Mammary epithelial cell (primary cell): ENCODE results near the gene FXYD2.

Experiments
- EZH2 ChIP-seq: IDR thresholded peaks from 2 replicates; pipeline ENCODE4 v1.6.1; 2012; ENCODE audit warnings: low read length, inconsistent platforms, borderline replicate concordance
- TF ChIP-seq, protein P1 (sequence below), 2 donors: IDR thresholded peaks in 1 of 2; conservative IDR thresholded peaks in 1 of 2; 2 replicates each; pipeline ENCODE4 v1.5.1; 2011 to 2012; ENCODE audit warnings: inconsistent platforms in 2 of 2, low read length in 2 of 2, mild to moderate bottlenecking in 2 of 2, control low read depth in 1 of 2, low read depth in 1 of 2; ENCODE audit not compliant: insufficient read depth in 1 of 2; ENCODE audit errors: extremely low read depth in 1 of 2

DNA sequence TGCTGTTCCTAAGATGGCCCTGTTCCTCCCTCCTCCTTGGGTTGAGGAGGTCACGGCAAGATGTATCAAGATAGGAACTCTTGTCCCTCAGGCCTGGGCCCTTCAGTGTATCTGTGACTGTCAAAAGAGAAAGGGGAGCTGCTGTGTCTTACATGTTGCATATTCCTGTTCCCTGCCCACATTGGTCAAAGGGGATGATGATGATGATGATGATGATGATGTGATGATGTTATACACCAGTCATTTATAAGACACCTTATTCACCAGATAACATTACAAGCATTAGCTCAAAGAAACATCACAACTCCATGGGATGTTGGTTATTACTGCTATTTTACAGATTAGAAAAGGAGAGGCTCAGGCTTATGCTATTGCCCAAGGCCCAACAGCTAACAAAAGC, 38.2 kb upstream of the FXYD2 start:
- TF ChIP-seq, protein P1, sequence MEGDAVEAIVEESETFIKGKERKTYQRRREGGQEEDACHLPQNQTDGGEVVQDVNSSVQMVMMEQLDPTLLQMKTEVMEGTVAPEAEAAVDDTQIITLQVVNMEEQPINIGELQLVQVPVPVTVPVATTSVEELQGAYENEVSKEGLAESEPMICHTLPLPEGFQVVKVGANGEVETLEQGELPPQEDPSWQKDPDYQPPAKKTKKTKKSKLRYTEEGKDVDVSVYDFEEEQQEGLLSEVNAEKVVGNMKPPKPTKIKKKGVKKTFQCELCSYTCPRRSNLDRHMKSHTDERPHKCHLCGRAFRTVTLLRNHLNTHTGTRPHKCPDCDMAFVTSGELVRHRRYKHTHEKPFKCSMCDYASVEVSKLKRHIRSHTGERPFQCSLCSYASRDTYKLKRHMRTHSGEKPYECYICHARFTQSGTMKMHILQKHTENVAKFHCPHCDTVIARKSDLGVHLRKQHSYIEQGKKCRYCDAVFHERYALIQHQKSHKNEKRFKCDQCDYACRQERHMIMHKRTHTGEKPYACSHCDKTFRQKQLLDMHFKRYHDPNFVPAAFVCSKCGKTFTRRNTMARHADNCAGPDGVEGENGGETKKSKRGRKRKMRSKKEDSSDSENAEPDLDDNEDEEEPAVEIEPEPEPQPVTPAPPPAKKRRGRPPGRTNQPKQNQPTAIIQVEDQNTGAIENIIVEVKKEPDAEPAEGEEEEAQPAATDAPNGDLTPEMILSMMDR (conservative IDR thresholded peaks at IDR 0.05 in 1 of 2, IDR thresholded peaks at IDR 0.05 in 1 of 2; ENCODE audit: extremely low read depth in 1 of 2, insufficient read depth in 1 of 2, low read depth in 1 of 2, low read length in 2 of 2) = no peak
- no peak for TF ChIP-seq EZH2
